Measurements from ENCODE around the gene FCGR3B.
"Not testable (repeated sequence)": the region's sequence is repeated elsewhere in the genome, so short reads cannot be mapped to it uniquely, and the experiment has no call there.

GRCh38 chr1:161621181-161622000 lies 9.6 kb downstream of the FCGR3B start:
- TF ChIP-seq CTCF (IDR thresholded peaks at IDR 0.05; ENCODE audit: low read length); EZH2 (IDR thresholded peaks at IDR 0.05; ENCODE audit: borderline replicate concordance, low read length): not testable (repeated sequence)
